Measurements from ENCODE around the gene PEX10.

PEX10 gene

DNA sequence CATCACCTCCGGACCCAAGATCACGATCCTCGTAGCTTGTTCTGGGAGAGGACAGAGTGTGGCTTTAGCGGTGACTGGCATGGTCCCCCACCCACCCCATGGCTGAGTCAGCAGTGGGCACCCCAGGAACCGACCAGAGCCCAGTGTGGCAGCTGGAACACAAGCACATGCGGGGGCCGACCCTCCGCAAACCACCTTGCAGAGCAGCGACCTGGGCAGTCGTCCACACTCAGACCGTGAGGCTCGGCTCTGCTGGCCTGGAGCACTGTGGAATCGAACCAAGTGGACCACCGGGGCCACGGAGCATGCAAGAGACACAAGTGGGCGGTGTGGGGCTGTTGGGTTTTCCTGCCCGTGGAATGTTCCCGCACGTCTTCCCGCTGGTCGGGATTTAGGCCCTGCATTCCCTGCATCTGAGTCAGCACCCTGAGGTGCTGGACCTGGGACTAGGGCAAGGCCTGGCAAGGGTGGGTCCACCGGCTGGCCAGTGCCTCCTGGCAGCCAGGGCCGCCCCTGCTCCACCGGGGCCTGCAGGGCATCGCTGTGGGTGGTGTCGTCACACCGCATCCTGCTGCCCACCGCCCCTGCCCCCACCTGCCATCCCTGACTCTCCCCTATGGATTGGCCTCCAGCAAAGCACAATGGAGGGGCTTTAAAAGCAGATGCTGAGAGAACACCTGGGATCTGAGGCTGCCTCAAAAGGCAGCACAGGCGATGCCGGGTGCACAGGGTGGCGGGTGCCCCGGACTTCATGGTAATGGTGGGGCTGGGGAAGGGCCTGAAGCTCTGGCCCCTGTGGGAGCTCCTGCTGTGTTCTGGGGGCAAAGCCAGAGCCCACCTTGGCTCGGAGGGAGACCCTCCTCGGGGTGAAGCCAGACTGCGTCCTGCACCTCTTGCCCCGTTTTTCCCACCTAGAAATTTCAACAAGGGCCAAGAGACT is 39.5 kb downstream of the PEX10 start:
- Histone ChIP-seq H3K4me3 (ENCODE audit: low read depth in 1 of 2, low read length in 2 of 2) (no peak overlapping the region), H3K9ac (ENCODE audit: low read depth, low read length) (no peak overlapping the region), H3K79me2 (ENCODE audit: insufficient read depth, low read length) (no peaks in the 10 kb centered on the region), H3K27me3 (ENCODE audit: insufficient read depth, low read length, poor library complexity) (no peaks in the 10 kb centered on the region), H3K4me1 (ENCODE audit: insufficient read depth, low read length) (no peaks in the 10 kb centered on the region), H3K36me3 (ENCODE audit: insufficient read depth, low read length) (no peaks in the 10 kb centered on the region), H4K20me1 (ENCODE audit: insufficient read depth, low read length) (no peaks in the 10 kb centered on the region; the same call in 1 of the 2 replicates), H3K27ac (ENCODE audit: low read length) (no peak overlapping the region), H3K4me2 (ENCODE audit: insufficient read depth, low read length) (no peak overlapping the region), H2AFZ (ENCODE audit: low read depth, low read length) (no peak overlapping the region), H3K9me3 (ENCODE audit: insufficient read depth, low read length, severe bottlenecking) (no peaks in the 10 kb centered on the region)
- ATAC-seq (ENCODE audit: insufficient read depth, low read depth) (no peak), DNase-seq (no peak)
- no peak for TF ChIP-seq EZH2 (IDR thresholded peaks at IDR 0.05; ENCODE audit: borderline replicate concordance, low read depth, low read length, severe bottlenecking)
- TF ChIP-seq, protein P1, sequence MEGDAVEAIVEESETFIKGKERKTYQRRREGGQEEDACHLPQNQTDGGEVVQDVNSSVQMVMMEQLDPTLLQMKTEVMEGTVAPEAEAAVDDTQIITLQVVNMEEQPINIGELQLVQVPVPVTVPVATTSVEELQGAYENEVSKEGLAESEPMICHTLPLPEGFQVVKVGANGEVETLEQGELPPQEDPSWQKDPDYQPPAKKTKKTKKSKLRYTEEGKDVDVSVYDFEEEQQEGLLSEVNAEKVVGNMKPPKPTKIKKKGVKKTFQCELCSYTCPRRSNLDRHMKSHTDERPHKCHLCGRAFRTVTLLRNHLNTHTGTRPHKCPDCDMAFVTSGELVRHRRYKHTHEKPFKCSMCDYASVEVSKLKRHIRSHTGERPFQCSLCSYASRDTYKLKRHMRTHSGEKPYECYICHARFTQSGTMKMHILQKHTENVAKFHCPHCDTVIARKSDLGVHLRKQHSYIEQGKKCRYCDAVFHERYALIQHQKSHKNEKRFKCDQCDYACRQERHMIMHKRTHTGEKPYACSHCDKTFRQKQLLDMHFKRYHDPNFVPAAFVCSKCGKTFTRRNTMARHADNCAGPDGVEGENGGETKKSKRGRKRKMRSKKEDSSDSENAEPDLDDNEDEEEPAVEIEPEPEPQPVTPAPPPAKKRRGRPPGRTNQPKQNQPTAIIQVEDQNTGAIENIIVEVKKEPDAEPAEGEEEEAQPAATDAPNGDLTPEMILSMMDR (IDR thresholded peaks at IDR 0.05; ENCODE audit: borderline replicate concordance, extremely low read depth, low read length, poor library complexity, severe bottlenecking): no peak

DNA sequence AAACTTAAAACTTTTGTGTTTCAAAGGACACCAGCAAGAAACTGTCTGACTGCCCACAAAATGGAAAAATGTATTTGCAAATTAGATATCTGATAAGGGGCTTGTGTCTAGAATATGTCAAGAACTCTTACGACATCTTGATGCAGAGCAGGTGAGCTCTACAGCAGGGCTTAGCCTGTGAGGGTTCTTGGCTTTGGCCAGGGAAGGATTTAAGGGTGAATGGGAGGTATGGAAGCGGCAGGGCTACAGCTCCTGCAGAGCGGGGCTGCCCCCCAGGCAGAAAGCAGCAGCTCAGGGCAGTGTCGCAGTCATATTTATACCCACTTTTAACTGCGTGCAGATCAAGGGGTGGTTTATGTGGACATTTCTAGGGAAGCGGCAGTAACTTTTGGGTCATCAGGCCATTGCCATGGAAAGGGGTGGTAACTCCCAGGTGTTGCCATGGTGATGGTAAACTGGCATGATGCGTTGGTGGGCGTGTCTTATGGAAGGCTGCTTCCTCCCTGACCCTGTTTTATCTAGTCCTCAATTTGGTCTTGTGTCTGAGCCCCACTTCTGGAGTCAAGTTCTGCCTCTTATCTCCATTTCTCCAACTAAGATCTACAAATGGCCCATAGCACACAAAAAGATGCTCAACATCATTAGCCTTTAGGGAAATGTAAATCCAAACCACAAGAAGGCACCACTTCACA is 44.2 kb downstream of the PEX10 start:
- Histone ChIP-seq H3K9me3 (ENCODE audit: insufficient read depth, low read length, severe bottlenecking) (no peaks in the 10 kb centered on the region), H3K36me3 (ENCODE audit: insufficient read depth, low read length) (no peaks in the 10 kb centered on the region), H3K4me3 (ENCODE audit: low read depth in 1 of 2, low read length in 2 of 2) (no peak overlapping the region), H2AFZ (ENCODE audit: low read depth, low read length) (no peak overlapping the region), H3K27ac (ENCODE audit: low read length) (no peak overlapping the region), H4K20me1 (ENCODE audit: insufficient read depth, low read length) (no peaks in the 10 kb centered on the region), H3K4me1 (ENCODE audit: insufficient read depth, low read length) (no peaks in the 10 kb centered on the region), H3K9ac (ENCODE audit: low read depth, low read length) (no peak overlapping the region), H3K4me2 (ENCODE audit: insufficient read depth, low read length) (no peak overlapping the region), H3K27me3 (ENCODE audit: insufficient read depth, low read length, poor library complexity) (no peaks in the 10 kb centered on the region), H3K79me2 (ENCODE audit: insufficient read depth, low read length) (no peaks in the 10 kb centered on the region)
- DNase-seq: no peak
- TF ChIP-seq, protein P1 (IDR thresholded peaks at IDR 0.05; ENCODE audit: borderline replicate concordance, extremely low read depth, low read length, poor library complexity, severe bottlenecking): no peak
- TF ChIP-seq EZH2 (IDR thresholded peaks at IDR 0.05; ENCODE audit: borderline replicate concordance, low read depth, low read length, severe bottlenecking): no peak
- no peak for ATAC-seq (ENCODE audit: insufficient read depth, low read depth)

DNA sequence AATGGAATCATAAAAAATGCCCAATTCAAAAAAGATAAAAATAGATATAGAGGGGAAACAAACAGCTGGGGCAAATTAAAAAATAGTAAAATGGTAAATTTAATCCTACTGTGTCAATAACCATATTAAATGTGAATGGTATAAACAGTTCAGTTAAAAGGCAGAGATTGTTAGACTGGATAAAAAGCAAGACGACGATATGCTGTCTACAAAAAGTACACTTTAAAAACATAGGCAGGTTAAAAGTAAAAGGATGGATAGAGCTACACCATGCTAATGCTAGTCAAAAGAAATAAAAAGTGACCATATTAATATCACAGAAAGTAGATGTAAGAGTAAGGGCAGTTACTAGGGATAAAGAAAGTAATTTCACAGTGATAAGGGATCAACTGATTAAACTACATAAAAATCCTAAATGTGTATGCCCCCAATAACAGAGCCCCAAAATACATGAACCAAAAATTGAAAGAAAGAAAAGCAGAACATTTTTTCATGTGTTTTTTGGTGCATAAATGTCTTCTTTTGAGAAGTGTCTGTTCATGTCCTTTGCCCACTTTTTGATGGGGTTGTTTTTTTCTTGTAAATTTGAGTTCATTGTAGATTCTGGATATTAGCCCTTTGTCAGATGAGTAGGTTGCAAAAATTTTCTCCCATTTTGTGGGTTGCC is 48.4 kb downstream of the PEX10 start:
- TF ChIP-seq, protein P1 (IDR thresholded peaks at IDR 0.05; ENCODE audit: borderline replicate concordance, extremely low read depth, low read length, poor library complexity, severe bottlenecking): no peak
- TF ChIP-seq EZH2 (IDR thresholded peaks at IDR 0.05; ENCODE audit: borderline replicate concordance, low read depth, low read length, severe bottlenecking): no peak
- Histone ChIP-seq H3K4me3 (ENCODE audit: low read depth in 1 of 2, low read length in 2 of 2) (no peak overlapping the region), H4K20me1 (ENCODE audit: insufficient read depth, low read length) (no peaks in the 10 kb centered on the region), H3K27ac (ENCODE audit: low read length) (no peak overlapping the region), H3K9me3 (ENCODE audit: insufficient read depth, low read length, severe bottlenecking) (no peaks in the 10 kb centered on the region), H3K4me1 (ENCODE audit: insufficient read depth, low read length) (no peaks in the 10 kb centered on the region), H2AFZ (ENCODE audit: low read depth, low read length) (no peak overlapping the region), H3K4me2 (ENCODE audit: insufficient read depth, low read length) (no peak overlapping the region), H3K36me3 (ENCODE audit: insufficient read depth, low read length) (no peaks in the 10 kb centered on the region), H3K9ac (ENCODE audit: low read depth, low read length) (no peak overlapping the region), H3K79me2 (ENCODE audit: insufficient read depth, low read length) (no peaks in the 10 kb centered on the region), H3K27me3 (ENCODE audit: insufficient read depth, low read length, poor library complexity) (no peaks in the 10 kb centered on the region)
- DNase-seq (no peak), ATAC-seq (ENCODE audit: insufficient read depth, low read depth) (no peak)

Measured in DND-41 (cell line).